GM12878 (cell line): ENCODE measurements around the gene HCAR3. TPM values are rescaled to one million over a fixed set of nuclear protein-coding genes. Genes with fewer than 3 reads are reported as not detected.

Source experiments
- ATAC-seq: fragments of 200-7000 bp; cut with Tn5 transposase; 3 replicates; pipeline ENCODE4 v1.9.1; 2020; ENCODE audit warnings: mild to moderate bottlenecking, moderate library complexity
- BruUV-seq: library from RNA; stranded (reverse); fragments of 400-500 nt; replicated peaks from 2 replicates; lab custom pipeline; 2021; lab: Mats Ljungman, UMichigan
- CTCF ChIA-PET: fragments of 300-600 bp; sonication (Branson Sonifier 250); formaldehyde crosslinking; extraction: SDS; loops from one replicate; lab custom pipeline; 2021; ENCODE audit warnings: inconsistent platforms; lab: Yijun Ruan, JAX
- POLR2A ChIA-PET: fragments of 350-600 bp; formaldehyde crosslinking; extraction: SDS; loops from one replicate; lab custom pipeline; 2021; ENCODE audit warnings: inconsistent platforms; lab: Charles Lee
- RAD21 ChIA-PET: fragments of 300-600 bp; sonication (Branson Sonifier 250); formaldehyde crosslinking; loops from one replicate; lab custom pipeline; 2023; ENCODE audit warnings: antibody characterized with exemption; ENCODE audit not compliant: unreplicated experiment; lab: Charles Lee
- SMC1A ChIA-PET: fragments of 300-600 bp; sonication (Branson Sonifier 250); formaldehyde crosslinking; loops from one replicate; lab custom pipeline; 2023; ENCODE audit not compliant: unreplicated experiment, uncharacterized antibody; lab: Charles Lee
- DNase-seq: peaks from one replicate; pipeline ENCODE4 v3.0.0-alpha.2; 2011; ENCODE audit warnings: low read depth, low spot score
- FAIRE-seq: peaks from 3 replicates; lab custom pipeline; 2011; peaks lifted over from hg19 to GRCh38; lab: Jason Lieb, UNC
- H2AFZ ChIP-seq: 2 replicates; pipeline ENCODE4 v1.6.0; 2011; ENCODE audit warnings: low read depth, low read length, control low read depth; ENCODE audit not compliant: control insufficient read depth
- H3K27ac ChIP-seq: 2 replicates; pipeline ENCODE4 v1.5.1; 2011; ENCODE audit warnings: control low read depth; ENCODE audit not compliant: control insufficient read depth, insufficient read depth
- H3K27me3 ChIP-seq, 2 experiments: replicated peaks in 1 of 2; 2 replicates each; pipeline versions ENCODE4 v1.6.0 to v1.6.1; 2011; ENCODE audit warnings: low read length in 1 of 2; ENCODE audit not compliant: control insufficient read depth in 2 of 2, insufficient read depth in 2 of 2
- H3K36me3 ChIP-seq, 2 experiments: 2 replicates each; pipeline ENCODE4 v1.5.1; 2011; ENCODE audit warnings: low read length in 1 of 2; ENCODE audit not compliant: control insufficient read depth in 2 of 2, insufficient read depth in 2 of 2
- H3K4me1 ChIP-seq: 2 replicates; pipeline ENCODE4 v1.6.1; 2011; ENCODE audit warnings: mild to moderate bottlenecking, low read length, moderate library complexity, mixed read lengths; ENCODE audit not compliant: control insufficient read depth, insufficient read depth
- H3K4me2 ChIP-seq: 2 replicates; pipeline ENCODE4 v1.6.0; 2011; ENCODE audit warnings: control low read depth; ENCODE audit not compliant: control insufficient read depth, insufficient read depth
- H3K4me3 ChIP-seq: fragments of 200-600 bp; sonication (generic); 2 replicates; pipeline ENCODE4 v1.5.1; 2016
- H3K79me2 ChIP-seq: 2 replicates; pipeline ENCODE4 v1.6.0; 2011; ENCODE audit warnings: low read length; ENCODE audit not compliant: control insufficient read depth, insufficient read depth
- H3K9ac ChIP-seq: 2 replicates; pipeline ENCODE4 v1.8.0; 2011; ENCODE audit warnings: low read length, control low read depth, mixed read lengths; ENCODE audit not compliant: control insufficient read depth, insufficient read depth
- H3K9me3 ChIP-seq: replicated peaks from 3 replicates; pipeline ENCODE4 v1.5.1; 2011; ENCODE audit warnings: mild to moderate bottlenecking, low read length; ENCODE audit not compliant: control insufficient read depth, insufficient read depth
- H4K20me1 ChIP-seq: 2 replicates; pipeline ENCODE4 v1.6.0; 2011; ENCODE audit not compliant: control insufficient read depth, insufficient read depth
- ASH2L ChIP-seq: fragments of 300-600, 200-600 bp; sonication (generic); IDR thresholded peaks from 2 replicates; pipeline ENCODE4 v1.6.1; 2017; ENCODE audit warnings: low read depth, mild to moderate bottlenecking, borderline replicate concordance
- BACH1 ChIP-seq: fragments of 450-650 bp; IDR thresholded peaks from 2 replicates; pipeline ENCODE4 v1.6.1; 2017; ENCODE audit warnings: mild to moderate bottlenecking, borderline replicate concordance
- BMI1 ChIP-seq: fragments of 450-650 bp; IDR thresholded peaks from 2 replicates; pipeline ENCODE4 v1.6.1; 2016; ENCODE audit warnings: mild to moderate bottlenecking, moderate library complexity, borderline replicate concordance
- CBFB ChIP-seq: IDR thresholded peaks from 2 replicates; pipeline ENCODE4 v1.6.1; 2016; ENCODE audit warnings: antibody characterized with exemption, low read depth
- ESRRA ChIP-seq: IDR thresholded peaks from 2 replicates; pipeline ENCODE4 v1.6.1; 2012; ENCODE audit warnings: mild to moderate bottlenecking, low read length, improper control_type of control experiment
- GATAD2B ChIP-seq: fragments of 450-650 bp; conservative IDR thresholded peaks from 2 replicates; pipeline ENCODE4 v1.6.1; 2017; ENCODE audit warnings: low read depth, mild to moderate bottlenecking, moderate library complexity
- IKZF2 ChIP-seq, 2 experiments: fragments of 450-650 bp; IDR thresholded peaks; 2 replicates each; pipeline ENCODE4 v1.6.1; 2017; ENCODE audit warnings: mild to moderate bottlenecking in 2 of 2, moderate library complexity in 2 of 2
- IRF4 ChIP-seq: IDR thresholded peaks from 2 replicates; pipeline ENCODE4 v1.6.1; 2011; ENCODE audit warnings: low read depth, low read length
- JUNB ChIP-seq: IDR thresholded peaks from 2 replicates; pipeline ENCODE4 v1.6.1; 2016; ENCODE audit warnings: antibody characterized with exemption, mild to moderate bottlenecking
- KDM1A ChIP-seq: fragments of 200-600 bp; sonication (generic); IDR thresholded peaks from 2 replicates; pipeline ENCODE4 v1.6.1; 2016; ENCODE audit warnings: borderline replicate concordance
- LARP7 ChIP-seq: fragments of 450-650 bp; IDR thresholded peaks from 2 replicates; pipeline ENCODE4 v1.6.1; 2017; ENCODE audit warnings: mild to moderate bottlenecking
- MXI1 ChIP-seq: fragments of 150-350 bp; IDR thresholded peaks from 2 replicates; pipeline ENCODE4 v1.6.1; 2011; ENCODE audit warnings: low read depth, mild to moderate bottlenecking, inconsistent platforms, low read length, improper control_type of control experiment
- NR2C1 ChIP-seq: fragments of 450-650 bp; IDR thresholded peaks from 2 replicates; pipeline ENCODE4 v1.6.1; 2017; ENCODE audit warnings: antibody characterized with exemption, mild to moderate bottlenecking, moderate library complexity
- PAX8 ChIP-seq: fragments of 450-650 bp; IDR thresholded peaks from 2 replicates; pipeline ENCODE4 v1.6.1; 2017; ENCODE audit warnings: mild to moderate bottlenecking, moderate library complexity
- PKNOX1 ChIP-seq: fragments of 450-650 bp; IDR thresholded peaks from 2 replicates; pipeline ENCODE4 v1.6.1; 2016; ENCODE audit warnings: mild to moderate bottlenecking
- POLR2A ChIP-seq: IDR thresholded peaks from 2 replicates; pipeline ENCODE4 v1.6.1; 2011; ENCODE audit warnings: low read depth, mild to moderate bottlenecking, low read length
- RBBP5 ChIP-seq: fragments of 200-600 bp; sonication (generic); conservative IDR thresholded peaks from 2 replicates; pipeline ENCODE4 v1.6.1; 2016
- SIN3A ChIP-seq: IDR thresholded peaks from 2 replicates; pipeline ENCODE4 v1.6.1; 2012; ENCODE audit warnings: low read depth, low read length, improper control_type of control experiment
- SMAD1 ChIP-seq: fragments of 450-650 bp; IDR thresholded peaks from 2 replicates; pipeline ENCODE4 v1.6.1; 2018; ENCODE audit warnings: mild to moderate bottlenecking, low read depth; ENCODE audit not compliant: partially characterized antibody
- SRF ChIP-seq, 2 experiments: IDR thresholded peaks; 2 replicates each; pipeline ENCODE4 v1.6.1; 2011; ENCODE audit warnings: low read depth in 2 of 2, low read length in 2 of 2, mild to moderate bottlenecking in 1 of 2, moderate library complexity in 1 of 2
- SUZ12 ChIP-seq: fragments of 200-600 bp; sonication (generic); IDR thresholded peaks from one replicate; pipeline ENCODE4 v1.6.1; 2018; ENCODE audit warnings: antibody characterized with exemption, mild to moderate bottlenecking; ENCODE audit not compliant: unreplicated experiment
- YY1 ChIP-seq: IDR thresholded peaks from 2 replicates; pipeline ENCODE4 v1.6.1; 2011; ENCODE audit warnings: low read depth, mild to moderate bottlenecking, low read length
- ZNF217 ChIP-seq: fragments of 450-650 bp; IDR thresholded peaks from 2 replicates; pipeline ENCODE4 v1.6.1; 2017; ENCODE audit warnings: antibody characterized with exemption, mild to moderate bottlenecking
- WGBS: methylation state at CpG from one replicate; pipeline ENCODE4 v1.1.6; 2016; ENCODE audit warnings: low lambda C conversion rate; ENCODE audit not compliant: insufficient replicate concordance, insufficient coverage; ENCODE audit errors: missing lambda C conversion rate; 5-methylcytosine and 5-hydroxymethylcytosine counted together
- in situ Hi-C: fragments of 300-500 bp; cut with MboI; formaldehyde crosslinking; loops from 9 replicates; pipeline ENCODE4 v1.14.3; 2018; ENCODE audit warnings: mixed read lengths
- intact Hi-C: fragments of 100-400 bp; cut with micrococcal nuclease; formaldehyde crosslinking; loops from one replicate; pipeline ENCODE4 v1.14.2; 2022; ENCODE audit not compliant: unreplicated experiment
- polyA plus RNA-seq, 11 experiments: library from polyadenylated mRNA; depleted of rRNA in 4 of 11; unstranded in 6 of 11; stranded (reverse) in 5 of 11; fragments of >200 nt; fragmentation: Nextera tagmentation in 4 of 11; fragmentation: Illumina TruSeq in 1 of 11; extraction: Ambion mirVana in 4 of 11; extraction: Trizol in 1 of 11; gene quantifications; 1 replicate in 1 of 11; 2 replicates in 10 of 11; pipeline versions ENCODE4 v1.2.1 to v1.2.3, GENCODE V29; 2011 to 2016; ENCODE audit warnings: inconsistent platforms in 2 of 11, missing spikeins in 2 of 11, low read depth in 1 of 11
- total RNA-seq, 4 experiments: library from RNA; depleted of rRNA in 3 of 4; stranded (reverse); fragments of >200 nt in 3 of 4; fragmentation: Illumina TruSeq in 1 of 4; extraction: Trizol in 1 of 4; gene quantifications; 2 replicates each; pipeline versions ENCODE4 v1.2.1 to v1.2.3, GENCODE V29; 2013 to 2021
- TF ChIP-seq, protein P1 (sequence below): fragments of 450-650 bp; IDR thresholded peaks from 2 replicates; pipeline ENCODE4 v1.6.1; 2017; ENCODE audit warnings: low read depth, mild to moderate bottlenecking, moderate library complexity

Gene HCAR3
- total and polyA plus RNA-seq, 10 of the 15 experiments (the other 5 are each of a cell fraction or from before 2014, with no cell fraction given) = 0.57 to 3.0 (median 2.2) TPM

- TF ChIP-seq MXI1 (no peak), GATAD2B (no peak), RBBP5 (no peak), CBFB (no peak), IKZF2 (IDR thresholded peaks at IDR 0.05) (no peak), BACH1 (no peak), YY1 (no peak), IRF4 (no peak), BMI1 (no peak)
Observed at GRCh38 chr12:122672515-122672914, 44.1 kb downstream of the HCAR3 start (continued).

DNA sequence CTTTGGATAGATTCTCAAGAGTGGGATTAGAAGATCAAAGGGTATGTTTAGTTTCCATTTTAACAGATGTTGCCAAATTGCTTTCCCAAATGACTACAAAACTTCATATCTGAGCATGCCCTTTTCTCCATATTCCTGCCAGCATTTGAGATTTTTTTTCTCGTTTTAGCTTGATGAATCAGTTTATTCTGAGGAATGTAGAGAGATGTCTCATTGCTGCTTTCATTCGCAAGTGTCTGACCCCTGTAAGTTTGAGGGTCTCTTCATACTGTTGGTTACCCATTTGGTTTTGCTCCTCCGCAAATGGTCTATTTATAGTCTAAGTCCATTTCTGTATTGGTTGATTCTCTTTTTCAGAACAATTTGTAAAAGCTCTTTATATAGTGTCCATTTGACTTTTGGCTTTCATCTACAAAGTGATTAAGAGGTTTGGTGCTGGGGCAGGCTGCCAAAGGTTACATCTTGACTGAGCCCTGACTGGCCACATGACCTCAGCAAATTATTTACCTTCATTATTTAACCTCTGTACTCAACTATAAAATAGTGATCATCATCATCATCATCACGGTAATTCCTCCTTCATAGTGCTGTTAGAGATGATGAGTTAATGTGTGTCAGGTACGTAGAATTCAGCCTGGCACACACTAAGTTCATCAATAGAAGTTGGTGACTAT, 47.1 kb downstream of the HCAR3 start:
- no peak for DNase-seq
- BruUV-seq = no TSS peak
- H3K4me3 ChIP-seq = no peak overlapping the region
- no peaks in the 10 kb centered on the region for H3K9me3 ChIP-seq
- intact Hi-C loops = no loop called here
- no peak overlapping the region for H3K9ac ChIP-seq
- no peak for ATAC-seq
- 45% methylated on average over 5 of the region's 5 CpGs for WGBS
- FAIRE-seq = no peak
- RAD21 ChIA-PET = interaction anchor here (0.6 kb wide), 1 partner anchor 57 kb away, joined by 3 read pairs; no protein-coding TSS in a partner anchor
- in situ Hi-C loops = no loop called here
- no peaks in the 10 kb centered on the region for H3K36me3 ChIP-seq
- TF ChIP-seq ZNF217 = no peak
- no peak for TF ChIP-seq PKNOX1
- TF ChIP-seq GATAD2B = no peak
- TF ChIP-seq ESRRA = no peak
- TF ChIP-seq, protein P1, sequence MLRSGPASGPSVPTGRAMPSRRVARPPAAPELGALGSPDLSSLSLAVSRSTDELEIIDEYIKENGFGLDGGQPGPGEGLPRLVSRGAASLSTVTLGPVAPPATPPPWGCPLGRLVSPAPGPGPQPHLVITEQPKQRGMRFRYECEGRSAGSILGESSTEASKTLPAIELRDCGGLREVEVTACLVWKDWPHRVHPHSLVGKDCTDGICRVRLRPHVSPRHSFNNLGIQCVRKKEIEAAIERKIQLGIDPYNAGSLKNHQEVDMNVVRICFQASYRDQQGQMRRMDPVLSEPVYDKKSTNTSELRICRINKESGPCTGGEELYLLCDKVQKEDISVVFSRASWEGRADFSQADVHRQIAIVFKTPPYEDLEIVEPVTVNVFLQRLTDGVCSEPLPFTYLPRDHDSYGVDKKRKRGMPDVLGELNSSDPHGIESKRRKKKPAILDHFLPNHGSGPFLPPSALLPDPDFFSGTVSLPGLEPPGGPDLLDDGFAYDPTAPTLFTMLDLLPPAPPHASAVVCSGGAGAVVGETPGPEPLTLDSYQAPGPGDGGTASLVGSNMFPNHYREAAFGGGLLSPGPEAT = no peak
- no peak for TF ChIP-seq SIN3A
- no peak for TF ChIP-seq IRF4
- no peak for TF ChIP-seq LARP7
- TF ChIP-seq SRF (IDR thresholded peaks at IDR 0.05; ENCODE audit: low read depth in 2 of 2, low read length in 2 of 2) = no peak
- TF ChIP-seq KDM1A = no peak
- TF ChIP-seq NR2C1 = no peak
- TF ChIP-seq JUNB = no peak
- no peak for TF ChIP-seq SMAD1
- TF ChIP-seq ASH2L = no peak
- TF ChIP-seq SUZ12 = no peak
- no peak for TF ChIP-seq MXI1
- TF ChIP-seq PAX8 = no peak
- no peak for TF ChIP-seq POLR2A
- no peaks in the 10 kb centered on the region for H4K20me1 ChIP-seq
- H3K27ac ChIP-seq = no peak overlapping the region
- POLR2A ChIA-PET = no interaction called here
- no peak overlapping the region for H2AFZ ChIP-seq
- SMC1A ChIA-PET = interaction anchor here (0.7 to 1.3 kb wide), 2 partner anchors 11 to 739 kb away, joined by 3 read pairs; no protein-coding TSS in a partner anchor
- no peaks in the 10 kb centered on the region for H3K27me3 ChIP-seq
- H3K4me1 ChIP-seq = no peaks in the 10 kb centered on the region
- CTCF ChIA-PET = interaction anchor here (0.6 kb wide), 1 partner anchor 41 kb away, joined by 5 read pairs; no protein-coding TSS in a partner anchor
- H3K79me2 ChIP-seq = no peaks in the 10 kb centered on the region
- H3K4me2 ChIP-seq = no peak overlapping the region
